Neural cell (in vitro differentiated cells): ENCODE data around the gene PARVA.

ENCODE experiments used
- EP300 ChIP-seq: fragments of 450-650 bp; conservative IDR thresholded peaks from 2 replicates; pipeline ENCODE4 v1.6.1; 2014; ENCODE audit warnings: antibody characterized with exemption, mild to moderate bottlenecking, moderate library complexity; ENCODE audit not compliant: poor library complexity, severe bottlenecking
- EZH2 ChIP-seq: fragments of 200-600, 300-800 bp; shearing (Covaris generic), sonication (generic); IDR thresholded peaks from 2 replicates; pipeline ENCODE4 v1.6.1; 2014; ENCODE audit warnings: antibody characterized with exemption, low read length, borderline replicate concordance, mild to moderate bottlenecking; ENCODE audit not compliant: insufficient read depth, poor library complexity, severe bottlenecking
- POLR2AphosphoS5 ChIP-seq: IDR thresholded peaks from 2 replicates; pipeline ENCODE4 v1.6.1; 2012
- TF ChIP-seq, protein P1 (sequence below): fragments of 450-650 bp; IDR thresholded peaks from 2 replicates; pipeline ENCODE4 v1.5.1; 2014; ENCODE audit warnings: antibody characterized with exemption, mild to moderate bottlenecking, moderate library complexity; ENCODE audit not compliant: poor library complexity, severe bottlenecking

DNA sequence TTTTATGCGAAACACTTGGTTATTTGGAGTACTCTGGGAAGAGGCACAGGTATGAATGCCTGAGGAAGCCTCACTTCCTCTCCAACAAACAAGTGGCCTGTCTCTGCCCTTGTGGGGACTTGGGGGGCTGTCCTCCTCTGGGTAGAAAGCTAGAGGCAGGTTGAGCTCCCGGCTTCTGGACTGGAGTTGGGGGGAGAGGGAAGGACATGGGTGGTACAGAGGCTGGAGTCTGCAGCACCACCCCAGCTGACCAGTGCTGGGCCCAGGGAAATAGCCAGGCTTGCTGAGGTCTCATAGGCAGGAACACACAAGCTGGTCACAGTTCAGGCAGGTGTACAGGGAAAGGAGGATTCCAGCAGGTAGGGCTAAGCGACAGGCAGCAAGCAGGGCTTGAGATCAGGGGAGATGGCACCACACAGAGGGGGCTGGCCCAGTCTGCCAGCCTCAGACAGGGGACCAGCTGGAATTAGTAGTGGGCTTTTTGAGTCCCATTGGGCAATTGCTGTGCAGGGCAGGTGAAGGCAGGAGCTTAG is 161.6 kb downstream of the PARVA start:
- TF ChIP-seq, protein P1, sequence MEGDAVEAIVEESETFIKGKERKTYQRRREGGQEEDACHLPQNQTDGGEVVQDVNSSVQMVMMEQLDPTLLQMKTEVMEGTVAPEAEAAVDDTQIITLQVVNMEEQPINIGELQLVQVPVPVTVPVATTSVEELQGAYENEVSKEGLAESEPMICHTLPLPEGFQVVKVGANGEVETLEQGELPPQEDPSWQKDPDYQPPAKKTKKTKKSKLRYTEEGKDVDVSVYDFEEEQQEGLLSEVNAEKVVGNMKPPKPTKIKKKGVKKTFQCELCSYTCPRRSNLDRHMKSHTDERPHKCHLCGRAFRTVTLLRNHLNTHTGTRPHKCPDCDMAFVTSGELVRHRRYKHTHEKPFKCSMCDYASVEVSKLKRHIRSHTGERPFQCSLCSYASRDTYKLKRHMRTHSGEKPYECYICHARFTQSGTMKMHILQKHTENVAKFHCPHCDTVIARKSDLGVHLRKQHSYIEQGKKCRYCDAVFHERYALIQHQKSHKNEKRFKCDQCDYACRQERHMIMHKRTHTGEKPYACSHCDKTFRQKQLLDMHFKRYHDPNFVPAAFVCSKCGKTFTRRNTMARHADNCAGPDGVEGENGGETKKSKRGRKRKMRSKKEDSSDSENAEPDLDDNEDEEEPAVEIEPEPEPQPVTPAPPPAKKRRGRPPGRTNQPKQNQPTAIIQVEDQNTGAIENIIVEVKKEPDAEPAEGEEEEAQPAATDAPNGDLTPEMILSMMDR = no peak
- TF ChIP-seq POLR2AphosphoS5 (no peak), EZH2 (no peak), EP300 (no peak)
